ENCODE data around the gene KDM4C. TPM values are rescaled to one million over a fixed set of nuclear protein-coding genes. Genes with fewer than 3 reads are reported as not detected.

The KDM4C gene
- total RNA-seq, 1 donor from 2014 or later: 18.2 TPM

DNA sequence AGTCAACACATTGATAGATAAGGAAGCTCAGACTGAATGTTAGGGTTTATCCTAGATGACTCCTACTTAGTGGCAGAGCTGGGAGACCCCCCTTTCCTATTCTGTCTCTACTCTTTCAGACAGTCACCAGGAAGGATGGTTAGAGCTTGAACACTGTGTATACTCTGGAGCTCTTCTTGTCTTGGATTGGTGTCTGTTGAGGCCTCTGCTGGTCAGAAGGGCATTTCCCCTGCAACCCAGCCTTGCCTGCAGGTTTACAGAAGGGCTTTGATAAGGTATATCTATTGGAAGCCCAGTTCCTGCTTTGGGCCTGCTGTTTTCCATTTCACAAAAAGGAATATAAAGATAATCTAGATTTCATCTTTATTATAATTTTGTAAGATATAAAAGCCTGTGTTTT is 71.8 kb downstream of the KDM4C start:
- H2AFZ ChIP-seq (ENCODE audit: low read depth, low read length): no peak overlapping the region
- no peak overlapping the region for H3K9ac ChIP-seq (ENCODE audit: low read length)
- no peaks in the 10 kb centered on the region for H3K79me2 ChIP-seq (ENCODE audit: insufficient read depth, low read length)
- H3K4me1 ChIP-seq (ENCODE audit: insufficient read depth, low read length): no peaks in the 10 kb centered on the region
- H3K9me3 ChIP-seq (ENCODE audit: insufficient read depth, low read depth, low read length): no peaks in the 10 kb centered on the region
- no peaks in the 10 kb centered on the region for H3K27me3 Mint-ChIP-seq (ENCODE audit: low read depth, unreplicated experiment)
- peaks cover 4% of the 10 kb centered on the region for H4K20me1 ChIP-seq (ENCODE audit: insufficient read depth, low read length)
- no peaks in the 10 kb centered on the region for H3K9me3 Mint-ChIP-seq (ENCODE audit: unreplicated experiment)
- no peak for DNase-seq (ENCODE audit: low read depth)
- no peak for FAIRE-seq
- no peak overlapping the region for H3K27ac Mint-ChIP-seq (ENCODE audit: unreplicated experiment)
- H3K4me3 Mint-ChIP-seq (ENCODE audit: unreplicated experiment): no peak overlapping the region
- no peak overlapping the region for H3K4me3 ChIP-seq (ENCODE audit: insufficient read depth, low read depth, low read length)
- TF ChIP-seq, protein P1, sequence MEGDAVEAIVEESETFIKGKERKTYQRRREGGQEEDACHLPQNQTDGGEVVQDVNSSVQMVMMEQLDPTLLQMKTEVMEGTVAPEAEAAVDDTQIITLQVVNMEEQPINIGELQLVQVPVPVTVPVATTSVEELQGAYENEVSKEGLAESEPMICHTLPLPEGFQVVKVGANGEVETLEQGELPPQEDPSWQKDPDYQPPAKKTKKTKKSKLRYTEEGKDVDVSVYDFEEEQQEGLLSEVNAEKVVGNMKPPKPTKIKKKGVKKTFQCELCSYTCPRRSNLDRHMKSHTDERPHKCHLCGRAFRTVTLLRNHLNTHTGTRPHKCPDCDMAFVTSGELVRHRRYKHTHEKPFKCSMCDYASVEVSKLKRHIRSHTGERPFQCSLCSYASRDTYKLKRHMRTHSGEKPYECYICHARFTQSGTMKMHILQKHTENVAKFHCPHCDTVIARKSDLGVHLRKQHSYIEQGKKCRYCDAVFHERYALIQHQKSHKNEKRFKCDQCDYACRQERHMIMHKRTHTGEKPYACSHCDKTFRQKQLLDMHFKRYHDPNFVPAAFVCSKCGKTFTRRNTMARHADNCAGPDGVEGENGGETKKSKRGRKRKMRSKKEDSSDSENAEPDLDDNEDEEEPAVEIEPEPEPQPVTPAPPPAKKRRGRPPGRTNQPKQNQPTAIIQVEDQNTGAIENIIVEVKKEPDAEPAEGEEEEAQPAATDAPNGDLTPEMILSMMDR (IDR thresholded peaks at IDR 0.05; ENCODE audit: insufficient read depth, low read depth, low read length): no peak
- no peak for TF ChIP-seq EZH2 (IDR thresholded peaks at IDR 0.05; ENCODE audit: insufficient read depth, low read length)
- H3K4me2 ChIP-seq (ENCODE audit: low read length): no peak overlapping the region
- H3K36me3 ChIP-seq (ENCODE audit: insufficient read depth, low read length): no peaks in the 10 kb centered on the region
- H3K4me1 Mint-ChIP-seq (ENCODE audit: low read depth, unreplicated experiment): no peaks in the 10 kb centered on the region
- no peak overlapping the region for H3K27ac ChIP-seq (ENCODE audit: low read depth, low read length)
- no peaks in the 10 kb centered on the region for H3K27me3 ChIP-seq (ENCODE audit: insufficient read depth, low read length)
- peaks cover 7% of the 10 kb centered on the region for H3K36me3 Mint-ChIP-seq (ENCODE audit: low read depth, unreplicated experiment)

DNA sequence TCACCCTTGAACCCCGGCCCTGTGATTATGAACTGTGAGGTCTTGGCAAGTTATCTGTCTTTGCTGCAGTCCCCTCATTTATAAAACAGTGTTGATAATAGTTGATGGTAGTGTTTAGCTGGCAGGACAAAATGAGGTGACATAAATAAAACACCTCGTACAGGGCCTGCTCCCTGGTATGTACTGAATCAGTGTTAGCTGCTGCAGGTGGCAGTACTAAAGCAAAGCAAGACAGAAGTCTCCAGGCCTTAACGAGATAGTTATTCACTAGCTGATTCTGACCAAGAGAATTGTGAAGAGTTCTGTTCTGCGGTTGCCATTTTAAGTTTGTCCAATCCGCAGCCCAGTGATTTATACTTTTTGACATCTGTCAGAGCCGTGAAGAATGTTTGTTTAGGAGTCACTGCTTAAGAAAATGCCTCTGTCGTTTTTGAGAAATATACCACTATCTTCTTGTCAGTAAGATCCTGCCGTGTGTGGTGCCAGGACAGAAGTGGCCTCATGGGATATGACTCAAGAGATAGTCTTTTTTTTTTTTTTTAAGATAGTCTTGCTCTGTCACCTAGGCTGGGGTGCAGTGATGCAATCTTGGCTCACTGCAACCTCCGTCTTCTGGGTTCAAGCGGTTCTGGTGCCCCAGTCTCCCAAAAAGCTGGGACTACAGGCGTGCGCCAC is 75.9 kb downstream of the KDM4C start:
- Histone ChIP-seq H3K4me1 (ENCODE audit: insufficient read depth, low read length) (no peaks in the 10 kb centered on the region), H3K79me2 (ENCODE audit: insufficient read depth, low read length) (no peaks in the 10 kb centered on the region), H4K20me1 (ENCODE audit: insufficient read depth, low read length) (no peaks in the 10 kb centered on the region), H3K9ac (ENCODE audit: low read length) (no peak overlapping the region), H3K4me2 (ENCODE audit: low read length) (no peak overlapping the region), H3K27me3 (ENCODE audit: insufficient read depth, low read length) (no peaks in the 10 kb centered on the region), H2AFZ (ENCODE audit: low read depth, low read length) (no peak overlapping the region), H3K27ac (ENCODE audit: low read depth, low read length) (no peak overlapping the region), H3K36me3 (ENCODE audit: insufficient read depth, low read length) (no peaks in the 10 kb centered on the region), H3K4me3 (ENCODE audit: insufficient read depth, low read depth, low read length) (no peak overlapping the region), H3K9me3 (ENCODE audit: insufficient read depth, low read depth, low read length) (no peaks in the 10 kb centered on the region)
- TF ChIP-seq EZH2 (IDR thresholded peaks at IDR 0.05; ENCODE audit: insufficient read depth, low read length): no peak
- TF ChIP-seq, protein P1 (IDR thresholded peaks at IDR 0.05; ENCODE audit: insufficient read depth, low read depth, low read length): no peak
- H3K27me3 Mint-ChIP-seq (ENCODE audit: low read depth, unreplicated experiment): no peaks in the 10 kb centered on the region
- H3K36me3 Mint-ChIP-seq (ENCODE audit: low read depth, unreplicated experiment): peaks cover 19% of the 10 kb centered on the region
- H3K4me3 Mint-ChIP-seq (ENCODE audit: unreplicated experiment): no peak overlapping the region
- FAIRE-seq: no peak
- DNase-seq (ENCODE audit: low read depth): peak; percentile 26
- no peaks in the 10 kb centered on the region for H3K9me3 Mint-ChIP-seq (ENCODE audit: unreplicated experiment)
- H3K4me1 Mint-ChIP-seq (ENCODE audit: low read depth, unreplicated experiment): no peaks in the 10 kb centered on the region
- H3K27ac Mint-ChIP-seq (ENCODE audit: unreplicated experiment): no peak overlapping the region

DNA sequence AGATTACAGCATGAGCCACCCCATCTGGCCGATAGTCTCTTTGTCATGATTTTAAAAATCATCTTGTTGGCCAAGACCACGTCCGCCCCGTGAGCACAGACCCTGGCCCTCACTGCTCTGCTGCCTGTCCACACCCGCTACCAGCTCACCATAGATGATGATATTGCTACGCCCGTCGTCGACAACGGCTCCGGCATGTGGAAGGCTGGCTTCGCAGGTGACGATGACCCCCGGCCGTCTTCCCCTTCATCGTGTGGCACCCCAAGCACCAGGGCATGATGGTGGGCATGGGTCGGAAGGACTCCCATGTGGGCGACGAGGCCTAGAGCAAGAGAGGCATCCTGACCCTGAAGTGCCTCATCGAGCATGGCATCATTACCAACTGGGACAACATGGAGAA is 76.5 kb downstream of the KDM4C start:
- H2AFZ ChIP-seq (ENCODE audit: low read depth, low read length): no peak overlapping the region
- H3K4me3 ChIP-seq (ENCODE audit: insufficient read depth, low read depth, low read length): no peak overlapping the region
- H3K79me2 ChIP-seq (ENCODE audit: insufficient read depth, low read length): no peaks in the 10 kb centered on the region
- TF ChIP-seq, protein P1 (IDR thresholded peaks at IDR 0.05; ENCODE audit: insufficient read depth, low read depth, low read length): no peak
- TF ChIP-seq EZH2 (IDR thresholded peaks at IDR 0.05; ENCODE audit: insufficient read depth, low read length): no peak
- Mint-ChIP-seq H3K4me1 (ENCODE audit: low read depth, unreplicated experiment) (no peaks in the 10 kb centered on the region), H3K9me3 (ENCODE audit: unreplicated experiment) (no peaks in the 10 kb centered on the region), H3K4me3 (ENCODE audit: unreplicated experiment) (no peak overlapping the region), H3K27me3 (ENCODE audit: low read depth, unreplicated experiment) (no peaks in the 10 kb centered on the region), H3K36me3 (ENCODE audit: low read depth, unreplicated experiment) (peaks cover 19% of the 10 kb centered on the region), H3K27ac (ENCODE audit: unreplicated experiment) (no peak overlapping the region)
- H3K9ac ChIP-seq (ENCODE audit: low read length): no peak overlapping the region
- H3K27ac ChIP-seq (ENCODE audit: low read depth, low read length): no peak overlapping the region
- H3K4me1 ChIP-seq (ENCODE audit: insufficient read depth, low read length): no peaks in the 10 kb centered on the region
- no peaks in the 10 kb centered on the region for H3K9me3 ChIP-seq (ENCODE audit: insufficient read depth, low read depth, low read length)
- no peak for FAIRE-seq
- no peak overlapping the region for H3K4me2 ChIP-seq (ENCODE audit: low read length)
- H3K27me3 ChIP-seq (ENCODE audit: insufficient read depth, low read length): no peaks in the 10 kb centered on the region
- no peaks in the 10 kb centered on the region for H3K36me3 ChIP-seq (ENCODE audit: insufficient read depth, low read length)
- no peak for DNase-seq (ENCODE audit: low read depth)
- H4K20me1 ChIP-seq (ENCODE audit: insufficient read depth, low read length): no peaks in the 10 kb centered on the region
